ENCODE measurements around the gene CRIP1. TPM values are rescaled to one million over a fixed set of nuclear protein-coding genes. Genes with fewer than 3 reads are reported as not detected.

CRIP1 gene
- polyA plus RNA-seq, 1 donor = 28.4 TPM

- DNase-seq (ENCODE audit: low read depth) = no peak
Observed at GRCh38 chr14:105492971-105493871, 6.5 kb downstream of the CRIP1 start.

DNA sequence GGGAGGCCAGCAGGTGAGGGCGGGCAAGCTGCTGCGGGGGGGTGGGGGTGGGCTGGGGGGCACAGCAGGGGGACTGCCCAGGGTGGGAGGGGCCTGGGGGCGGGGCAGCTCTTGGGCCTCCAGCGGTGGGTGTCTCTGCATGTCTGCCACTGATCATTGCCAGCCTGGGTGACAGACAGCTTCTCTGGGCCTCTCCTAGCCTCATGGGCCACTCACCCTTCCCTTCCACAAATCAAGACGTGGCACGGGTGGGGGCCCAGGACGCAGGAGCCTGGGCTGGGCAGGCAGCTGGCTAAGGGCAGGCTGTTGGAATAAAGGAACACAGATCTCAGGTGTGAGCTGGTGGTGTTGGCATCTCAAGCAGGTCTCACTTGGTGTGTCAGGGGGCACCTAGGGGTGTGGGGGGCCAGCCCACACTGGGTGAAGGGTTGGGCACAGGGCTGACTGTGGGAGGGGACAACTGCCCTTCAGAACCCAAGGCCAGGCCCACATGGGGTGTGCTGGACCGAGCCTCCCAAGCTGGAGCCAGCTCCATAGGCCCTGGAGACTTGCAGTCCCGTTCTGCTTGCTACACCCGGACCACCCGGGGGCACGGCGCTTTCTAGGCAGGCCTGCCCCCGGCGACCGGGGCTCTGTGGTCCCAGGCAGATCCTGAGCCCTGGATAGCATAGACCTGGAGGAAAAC is 7.4 kb downstream of the CRIP1 start:
- DNase-seq (ENCODE audit: low read depth) = no peak

DNA sequence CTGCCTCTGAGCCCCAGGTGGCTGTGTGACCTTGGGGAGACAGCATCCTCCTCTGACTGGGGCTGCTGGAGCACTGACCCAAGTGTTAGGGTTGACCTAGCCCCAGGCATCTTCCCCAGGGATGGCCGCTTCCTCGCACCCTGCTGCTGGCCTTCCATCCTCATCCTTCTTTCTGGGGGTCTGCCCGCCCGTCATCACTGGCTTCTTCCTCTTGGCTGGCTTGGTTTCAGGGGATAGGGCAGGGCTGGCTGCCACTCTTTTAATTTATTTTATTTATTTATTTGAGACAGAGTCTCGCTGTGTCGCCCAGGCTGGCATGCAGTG is 7.9 kb downstream of the CRIP1 start:
- no peak for DNase-seq (ENCODE audit: low read depth)

DNA sequence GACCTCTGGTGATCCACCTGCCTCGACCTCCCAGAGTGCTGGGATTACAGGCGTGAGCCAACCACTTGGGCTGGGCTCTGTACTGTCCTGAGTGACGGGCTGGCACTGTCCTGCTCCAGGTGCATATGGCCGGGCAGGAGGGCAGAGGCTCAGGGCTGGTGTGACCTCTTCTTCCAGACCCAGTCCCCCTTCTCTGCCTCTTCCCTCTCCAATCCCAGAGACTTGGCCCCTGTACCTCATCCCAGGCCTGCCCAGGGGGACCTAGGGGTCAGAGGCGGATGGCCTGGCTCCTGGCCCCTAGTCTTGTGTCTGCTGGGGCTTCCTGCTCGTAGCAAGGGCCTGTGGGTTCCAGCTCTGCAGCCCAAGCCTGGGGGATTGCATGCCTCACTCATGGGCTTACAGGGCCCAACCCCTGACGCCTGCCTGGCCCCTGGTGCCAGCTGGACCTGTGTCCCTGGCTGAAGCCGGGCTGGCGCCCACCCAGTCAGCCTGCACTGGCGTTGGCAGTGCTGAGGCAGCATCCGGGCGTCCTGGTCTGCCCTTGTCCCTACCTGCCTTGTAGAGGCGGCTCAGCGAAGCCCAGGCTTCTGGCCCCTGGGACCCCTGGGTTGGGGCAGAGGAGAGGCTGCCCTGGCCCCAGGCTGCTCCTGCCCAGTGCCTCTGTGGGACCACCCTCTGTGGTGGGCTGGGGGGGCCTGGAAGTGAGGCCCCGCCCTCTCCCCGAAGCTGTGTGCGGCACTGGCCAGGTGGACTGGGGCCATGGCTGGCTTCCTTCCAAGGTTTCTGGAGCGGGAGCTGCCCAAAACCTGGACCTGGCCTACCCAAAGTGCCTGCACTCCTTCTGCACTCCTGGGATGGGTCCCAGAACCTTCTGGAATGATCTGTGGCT is 8.7 kb downstream of the CRIP1 start:
- DNase-seq (ENCODE audit: low read depth) = no peak

DNA sequence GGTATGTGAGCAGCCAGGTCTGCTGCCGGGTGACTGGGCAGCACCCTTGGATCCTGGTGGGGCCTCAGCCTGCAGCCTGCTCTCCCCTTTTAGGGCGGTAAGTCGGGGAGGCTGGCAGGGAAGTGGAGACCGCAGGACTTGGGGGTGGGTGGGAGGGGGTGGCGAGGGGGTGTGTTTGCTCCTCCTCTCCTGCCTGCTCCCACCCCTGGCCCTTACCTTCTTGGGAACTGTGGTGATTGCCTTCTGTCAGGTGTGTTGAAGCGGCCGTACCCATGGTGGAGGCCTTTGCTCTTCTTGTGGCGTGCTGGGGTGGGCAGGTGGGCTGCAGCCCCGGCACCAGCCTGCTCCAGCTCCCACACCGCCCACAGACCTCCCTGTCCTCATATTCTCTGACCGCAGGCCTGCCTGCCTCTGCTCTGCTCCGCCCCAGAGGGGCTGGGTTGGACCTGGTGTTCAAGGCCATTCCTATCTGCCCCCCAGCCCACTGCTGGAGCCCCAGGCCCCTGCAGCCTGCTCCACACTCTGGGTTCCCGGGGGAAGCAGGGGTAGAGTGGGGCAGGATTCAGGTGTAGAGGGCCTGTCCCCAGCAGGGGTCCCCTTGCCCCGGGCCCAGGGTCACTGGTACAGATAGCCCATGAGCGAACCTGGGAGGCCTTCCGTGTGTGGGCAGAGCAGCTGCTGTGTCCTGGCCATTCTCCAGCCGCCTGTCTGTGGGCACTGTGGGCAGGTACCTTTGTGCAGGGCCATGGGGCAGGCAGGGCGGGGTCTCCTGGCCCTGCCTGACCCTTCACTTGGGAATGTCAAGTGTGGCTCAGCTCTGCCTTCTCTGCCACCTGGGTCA is 9.5 kb downstream of the CRIP1 start:
- DNase-seq (ENCODE audit: low read depth) = no peak

GRCh38 chr14:105496831-105497591 is 10.3 kb downstream of the CRIP1 start:
- no peak for DNase-seq (ENCODE audit: low read depth)

DNA sequence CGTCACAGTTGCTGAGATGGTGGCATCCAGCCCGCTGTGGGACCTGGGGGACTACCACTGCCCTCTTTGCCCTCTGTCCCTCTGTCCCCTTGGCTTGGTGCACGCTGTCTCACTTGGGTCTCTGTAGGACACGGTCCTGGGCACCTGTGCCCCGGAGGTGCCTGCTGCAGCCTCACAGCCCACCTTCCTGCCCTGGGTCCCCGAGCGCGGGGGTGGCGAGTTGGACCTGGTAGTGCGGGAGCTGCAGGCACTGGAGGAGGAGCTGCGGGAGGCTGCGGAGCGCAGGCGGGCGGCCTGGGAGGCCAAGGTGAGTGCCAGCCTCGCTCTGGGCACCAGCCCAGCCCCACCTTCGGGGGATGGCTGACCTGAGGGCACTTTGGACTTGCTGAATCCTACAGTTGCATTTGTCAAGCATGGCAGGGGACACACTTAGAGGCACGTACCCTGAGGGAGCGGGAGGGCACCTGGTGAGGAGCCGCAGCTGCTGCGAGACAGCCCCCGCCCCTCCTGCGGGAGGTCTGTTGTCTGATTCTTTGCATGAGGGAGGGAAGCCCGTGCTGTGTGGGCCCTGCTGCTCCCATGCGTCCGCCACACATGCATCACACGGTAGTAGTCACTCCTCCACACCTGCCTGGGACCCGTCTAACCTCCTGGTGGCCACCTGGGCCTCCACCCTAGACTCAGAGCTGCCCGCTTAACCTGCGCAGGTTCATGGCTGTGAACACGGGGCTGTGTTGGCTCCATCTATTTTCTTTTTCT is 11.2 kb downstream of the CRIP1 start:
- no peak for DNase-seq (ENCODE audit: low read depth)

GRCh38 chr14:105498430-105499255 is 12.0 kb downstream of the CRIP1 start:
- no peak for DNase-seq (ENCODE audit: low read depth)

DNA sequence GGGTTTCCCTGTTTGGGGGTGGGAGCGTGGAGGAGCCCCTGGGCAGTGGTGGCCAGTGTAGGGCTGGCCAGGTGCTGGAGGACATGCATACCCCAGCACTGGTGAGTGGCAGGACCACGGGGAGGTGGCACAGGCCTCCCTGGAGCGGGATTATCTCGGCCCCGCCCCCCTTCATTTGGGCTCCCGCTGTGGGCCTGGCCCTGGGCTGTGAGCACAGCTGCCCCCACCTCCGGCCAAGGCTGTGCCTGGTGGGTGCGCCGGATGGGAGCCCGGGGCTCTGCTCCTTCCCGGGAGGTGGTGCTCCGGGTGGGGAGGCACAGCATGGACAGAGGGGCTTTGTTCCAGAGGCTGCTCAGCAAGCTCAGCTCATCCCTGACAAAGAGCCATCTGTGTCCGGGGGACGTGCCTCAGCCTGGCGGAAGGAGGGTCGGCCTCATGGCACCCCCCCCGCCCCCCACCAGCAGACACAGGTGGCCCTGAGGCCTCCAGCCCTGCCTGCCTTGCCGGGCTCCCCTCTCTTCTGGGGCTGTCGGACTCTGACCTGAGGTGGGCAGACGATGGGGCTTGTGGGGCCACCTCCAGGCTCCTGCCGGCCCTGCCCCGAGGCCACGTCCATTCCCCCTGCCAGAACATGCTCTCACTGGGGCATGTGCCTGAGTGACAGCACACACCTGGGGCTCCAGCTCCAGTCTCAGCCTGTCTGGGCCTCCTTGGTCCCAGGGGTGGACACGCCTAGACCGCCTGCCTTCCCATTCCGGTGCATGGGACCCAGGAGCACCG is 12.8 kb downstream of the CRIP1 start:
- no peak for DNase-seq (ENCODE audit: low read depth)

- no peak for DNase-seq (ENCODE audit: low read depth)
Observed at GRCh38 chr14:105500036-105500725, 13.5 kb downstream of the CRIP1 start.

GRCh38 chr14:105500726-105501101 is 14.0 kb downstream of the CRIP1 start:
- DNase-seq (ENCODE audit: low read depth) = no peak

DNA sequence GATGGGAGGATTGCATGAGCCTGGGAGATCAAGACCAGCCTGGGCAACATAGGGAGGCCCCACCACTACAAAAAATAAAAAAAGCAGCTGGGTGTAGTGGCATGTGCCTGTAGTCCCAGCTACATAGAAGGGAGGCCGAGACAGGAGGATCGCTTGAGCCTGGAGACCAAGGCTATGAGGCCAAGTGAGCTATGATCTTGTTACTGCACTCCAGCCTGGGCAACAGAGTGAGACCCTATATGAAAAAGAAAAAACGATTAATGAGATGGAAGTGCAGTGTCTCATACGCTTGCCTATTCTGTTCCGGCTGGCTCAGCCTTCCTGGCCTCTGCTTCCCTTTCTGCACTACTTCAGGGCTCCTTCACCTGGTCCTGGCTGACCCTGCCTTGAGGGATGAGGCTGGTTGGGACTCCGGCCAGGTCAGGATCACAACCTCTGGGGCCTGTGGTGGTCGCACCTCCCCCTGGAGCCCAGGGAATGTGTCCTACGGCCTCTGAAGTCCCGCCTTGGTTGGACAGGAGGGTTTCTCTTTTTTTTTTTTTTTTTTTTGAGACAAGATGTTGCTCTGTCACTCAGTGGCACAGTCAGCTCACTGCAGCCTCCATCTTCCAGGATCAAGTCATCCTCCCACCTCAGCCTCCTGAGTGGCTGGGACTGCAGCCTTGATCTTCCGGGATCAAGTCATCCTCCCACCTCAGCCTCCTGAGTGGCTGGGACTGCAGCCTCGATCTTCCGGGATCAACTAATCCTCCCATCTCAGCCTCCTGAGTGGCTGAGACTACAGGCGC is 15.0 kb downstream of the CRIP1 start:
- DNase-seq (ENCODE audit: low read depth) = no peak

DNA sequence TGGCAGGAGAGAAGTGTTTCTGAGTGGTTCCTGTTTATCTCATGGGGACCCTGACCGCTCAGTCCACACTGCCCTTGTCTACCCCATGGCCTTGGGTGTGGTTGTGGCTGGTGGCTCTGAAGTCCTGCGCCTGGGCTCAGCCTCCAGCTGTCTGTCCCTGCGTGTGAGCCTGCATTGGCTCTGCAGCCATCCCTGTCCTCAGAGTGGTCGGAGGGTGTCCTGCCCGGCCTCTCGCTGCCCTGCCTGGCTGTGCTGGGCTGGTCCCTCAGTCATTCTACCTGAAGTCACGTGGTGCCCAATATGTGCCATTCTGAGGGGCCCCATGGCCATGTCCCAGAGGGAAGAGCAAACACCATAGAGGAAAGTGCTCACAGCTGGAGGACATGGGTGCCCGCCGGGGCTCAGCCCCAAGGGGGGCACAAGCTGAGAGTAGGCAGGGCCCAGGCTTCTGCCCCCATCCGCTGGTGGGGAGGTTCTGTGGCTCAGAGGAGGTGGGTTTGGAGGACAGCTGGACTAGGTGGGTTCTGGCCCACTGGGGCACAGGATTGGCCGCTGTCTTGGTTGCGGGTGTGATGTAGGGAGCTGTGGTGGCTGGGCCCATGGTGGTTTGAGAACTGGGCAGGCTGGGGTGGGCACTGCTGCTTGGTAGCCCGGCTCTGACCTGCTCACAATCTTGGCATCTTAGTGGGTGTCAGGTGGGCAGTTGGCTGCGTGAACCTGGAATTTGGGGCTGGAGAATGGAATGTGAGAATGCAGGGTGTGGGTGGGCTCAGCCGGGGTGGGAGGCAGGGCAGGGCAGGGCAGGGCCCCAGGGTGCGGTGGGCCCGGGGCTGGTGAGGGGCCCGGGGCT is 16.0 kb downstream of the CRIP1 start:
- DNase-seq (ENCODE audit: low read depth) = no peak

GRCh38 chr14:105503296-105503640 is 16.6 kb downstream of the CRIP1 start:
- DNase-seq (ENCODE audit: low read depth) = no peak

- no peak for DNase-seq (ENCODE audit: low read depth)
Observed at GRCh38 chr14:105503935-105504692, 17.4 kb downstream of the CRIP1 start.
